ENCODE measurements around the gene RAB17. TPM values are rescaled to one million over a fixed set of nuclear protein-coding genes. Genes with fewer than 3 reads are reported as not detected.
A peak's percentile ranks its signal among the peaks of the same experiment; 100 is the strongest.

RAB17 gene
- total RNA-seq, 1 donor from 2014 or later: 60.1 TPM

DNA sequence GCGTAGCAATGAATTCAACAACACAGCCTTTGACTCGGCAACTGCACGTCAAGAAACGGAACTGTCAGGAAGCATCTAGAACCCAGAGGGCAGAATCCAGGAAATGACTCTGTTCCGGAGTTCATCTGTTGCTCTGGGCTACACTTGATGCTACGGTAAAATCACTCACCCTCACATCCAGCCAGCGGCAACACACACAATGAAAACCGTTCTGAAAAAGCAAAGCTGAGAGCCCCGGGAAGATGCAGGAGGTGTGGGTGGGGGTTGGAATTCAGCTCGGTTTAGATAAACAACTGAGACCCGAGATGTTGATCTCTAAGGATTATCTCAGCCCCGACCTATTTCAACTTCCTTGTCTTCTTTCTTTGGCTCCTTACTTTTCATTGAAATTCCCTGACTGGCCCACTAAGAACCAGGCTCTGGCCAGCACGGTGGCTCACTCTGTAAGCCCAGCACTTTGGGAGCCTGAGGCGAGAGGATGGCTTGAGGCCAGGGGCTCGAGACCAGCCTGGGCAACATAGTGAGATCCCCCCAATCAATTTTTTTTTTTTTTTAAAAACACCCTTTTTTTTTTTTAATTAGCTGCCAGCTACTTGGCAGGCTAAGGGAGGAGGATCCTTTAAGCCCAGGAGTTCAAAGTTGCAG lies 13.3 kb upstream of the RAB17 start:
- Histone ChIP-seq H3K9me3 (no peaks in the 10 kb centered on the region), H3K36me3 (no peaks in the 10 kb centered on the region), H3K4me1 (peaks cover 26% of the 10 kb centered on the region), H3K27me3 (ENCODE audit: low read depth) (no peaks in the 10 kb centered on the region), H3K27ac (peak overlapping the region; percentile 75), H3K4me3 (peak overlapping the region; percentile 10)
- intact Hi-C loops (cut with DNase I): no loop called here
- ATAC-seq (peak; percentile 70 to 77), DNase-seq (no peak)
- TF ChIP-seq, protein P1, sequence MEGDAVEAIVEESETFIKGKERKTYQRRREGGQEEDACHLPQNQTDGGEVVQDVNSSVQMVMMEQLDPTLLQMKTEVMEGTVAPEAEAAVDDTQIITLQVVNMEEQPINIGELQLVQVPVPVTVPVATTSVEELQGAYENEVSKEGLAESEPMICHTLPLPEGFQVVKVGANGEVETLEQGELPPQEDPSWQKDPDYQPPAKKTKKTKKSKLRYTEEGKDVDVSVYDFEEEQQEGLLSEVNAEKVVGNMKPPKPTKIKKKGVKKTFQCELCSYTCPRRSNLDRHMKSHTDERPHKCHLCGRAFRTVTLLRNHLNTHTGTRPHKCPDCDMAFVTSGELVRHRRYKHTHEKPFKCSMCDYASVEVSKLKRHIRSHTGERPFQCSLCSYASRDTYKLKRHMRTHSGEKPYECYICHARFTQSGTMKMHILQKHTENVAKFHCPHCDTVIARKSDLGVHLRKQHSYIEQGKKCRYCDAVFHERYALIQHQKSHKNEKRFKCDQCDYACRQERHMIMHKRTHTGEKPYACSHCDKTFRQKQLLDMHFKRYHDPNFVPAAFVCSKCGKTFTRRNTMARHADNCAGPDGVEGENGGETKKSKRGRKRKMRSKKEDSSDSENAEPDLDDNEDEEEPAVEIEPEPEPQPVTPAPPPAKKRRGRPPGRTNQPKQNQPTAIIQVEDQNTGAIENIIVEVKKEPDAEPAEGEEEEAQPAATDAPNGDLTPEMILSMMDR (IDR thresholded peaks at IDR 0.05): no peak

DNA sequence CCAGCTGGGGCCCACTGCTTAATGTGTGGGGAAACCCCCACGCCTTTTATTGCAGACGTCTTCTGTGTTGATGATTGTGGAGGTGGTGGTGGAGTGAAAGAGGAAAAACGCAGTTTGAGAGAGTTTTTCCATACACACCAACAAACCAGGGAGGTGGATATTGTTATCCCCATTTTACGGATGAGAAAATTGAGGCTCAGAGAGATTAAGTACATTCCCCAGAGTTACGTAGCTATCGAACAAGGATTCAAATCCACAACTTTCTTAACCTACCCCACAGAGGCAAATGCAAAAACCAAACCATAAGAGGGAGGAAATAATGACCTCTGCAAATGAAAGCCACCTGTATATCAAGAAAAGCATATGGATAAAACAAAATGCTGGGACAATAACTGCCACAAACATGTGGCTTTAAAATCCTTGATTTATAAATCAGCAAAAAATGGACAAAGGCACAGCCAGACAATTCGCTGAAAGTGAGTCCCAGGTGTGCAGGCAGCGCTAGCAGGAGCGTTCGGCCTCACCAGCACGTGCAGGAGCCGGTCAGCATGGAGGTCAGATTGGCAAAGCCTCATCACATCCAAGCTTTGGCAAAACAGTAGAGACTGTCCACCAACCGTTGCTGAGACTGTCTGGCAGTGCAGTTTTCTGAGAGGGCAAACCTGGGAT lies 12.6 kb upstream of the RAB17 start:
- H3K9me3 ChIP-seq: no peaks in the 10 kb centered on the region
- no peaks in the 10 kb centered on the region for H3K36me3 ChIP-seq
- peak overlapping the region; percentile 10 for H3K4me3 ChIP-seq
- no peak for ATAC-seq
- TF ChIP-seq, protein P1 (IDR thresholded peaks at IDR 0.05): no peak
- H3K27me3 ChIP-seq (ENCODE audit: low read depth): no peaks in the 10 kb centered on the region
- peak overlapping the region; percentile 75 for H3K27ac ChIP-seq
- no peak for DNase-seq
- H3K4me1 ChIP-seq: peaks cover 26% of the 10 kb centered on the region
- intact Hi-C loops (cut with DNase I): no loop called here

- Histone ChIP-seq H3K27me3 (ENCODE audit: low read depth) (no peaks in the 10 kb centered on the region), H3K36me3 (no peaks in the 10 kb centered on the region), H3K4me1 (peaks cover 26% of the 10 kb centered on the region), H3K9me3 (no peaks in the 10 kb centered on the region), H3K4me3 (no peak overlapping the region), H3K27ac (no peak overlapping the region)
- TF ChIP-seq, protein P1 (IDR thresholded peaks at IDR 0.05): no peak
- ATAC-seq: no peak
- intact Hi-C loops (cut with DNase I): no loop called here
- no peak for DNase-seq
These were observed 11.9 kb upstream of the RAB17 start for GRCh38 chr2:237602409-237602808.

- H3K9me3 ChIP-seq: no peaks in the 10 kb centered on the region
- intact Hi-C loops (cut with DNase I): no loop called here
- no peak overlapping the region for H3K27ac ChIP-seq
- peaks cover 26% of the 10 kb centered on the region for H3K4me1 ChIP-seq
- no peaks in the 10 kb centered on the region for H3K27me3 ChIP-seq (ENCODE audit: low read depth)
- no peak overlapping the region for H3K4me3 ChIP-seq
- DNase-seq (no peak), ATAC-seq (no peak)
- H3K36me3 ChIP-seq: no peaks in the 10 kb centered on the region
- TF ChIP-seq, protein P1 (IDR thresholded peaks at IDR 0.05): no peak
These were observed 11.1 kb upstream of the RAB17 start for GRCh38 chr2:237601453-237602116.

DNA sequence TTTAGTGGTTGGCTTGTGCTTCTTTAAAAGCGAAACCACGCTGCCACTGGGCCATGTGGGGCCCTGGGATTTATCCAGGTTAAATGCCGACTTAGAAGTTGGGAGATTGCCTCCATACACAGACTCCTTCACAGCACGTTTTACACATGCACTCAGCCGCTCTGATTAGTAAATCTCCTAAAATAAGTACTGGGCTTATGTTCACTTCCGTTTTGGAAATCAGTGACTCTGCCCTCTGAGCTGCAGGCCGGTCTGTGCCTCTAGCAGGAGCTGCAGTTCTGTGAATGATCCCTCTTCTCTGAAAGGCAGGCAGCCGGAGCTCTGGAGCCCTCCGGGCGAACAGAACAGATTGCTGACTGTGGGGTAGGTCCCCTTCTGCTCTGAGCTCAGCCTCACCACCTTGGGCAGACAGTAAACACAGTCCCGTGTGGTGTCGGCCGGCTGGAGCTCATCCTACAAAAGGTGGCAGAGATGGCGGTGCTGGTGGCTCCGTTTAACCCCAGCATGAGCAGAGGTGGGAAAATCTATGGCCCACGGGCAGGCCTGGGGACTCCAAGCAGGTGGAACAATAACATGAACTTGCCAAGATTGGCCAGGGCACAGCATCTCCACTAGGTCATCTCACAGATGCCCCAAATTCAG lies 9.8 kb upstream of the RAB17 start:
- DNase-seq (no peak), ATAC-seq (peak; percentile 12 to 60)
- H3K36me3 ChIP-seq: no peaks in the 10 kb centered on the region
- H3K9me3 ChIP-seq: no peaks in the 10 kb centered on the region
- intact Hi-C loops (cut with DNase I): no loop called here
- H3K4me1 ChIP-seq: peaks cover 28% of the 10 kb centered on the region
- H3K4me3 ChIP-seq: peak overlapping the region; percentile 4
- TF ChIP-seq, protein P1 (IDR thresholded peaks at IDR 0.05): peak; percentile 27
- peak overlapping the region; percentile 61 for H3K27ac ChIP-seq
- H3K27me3 ChIP-seq (ENCODE audit: low read depth): no peaks in the 10 kb centered on the region

All from lower lobe of right lung (tissue), 2 donors.